Ishikawa (cell line): ENCODE measurements around the gene RYR2.

Experiments
- NFIC ChIP-seq: IDR thresholded peaks from 2 replicates; pipeline ENCODE4 v1.6.1; 2012
- TEAD4 ChIP-seq: IDR thresholded peaks from 2 replicates; pipeline ENCODE4 v1.6.1; 2012

DNA sequence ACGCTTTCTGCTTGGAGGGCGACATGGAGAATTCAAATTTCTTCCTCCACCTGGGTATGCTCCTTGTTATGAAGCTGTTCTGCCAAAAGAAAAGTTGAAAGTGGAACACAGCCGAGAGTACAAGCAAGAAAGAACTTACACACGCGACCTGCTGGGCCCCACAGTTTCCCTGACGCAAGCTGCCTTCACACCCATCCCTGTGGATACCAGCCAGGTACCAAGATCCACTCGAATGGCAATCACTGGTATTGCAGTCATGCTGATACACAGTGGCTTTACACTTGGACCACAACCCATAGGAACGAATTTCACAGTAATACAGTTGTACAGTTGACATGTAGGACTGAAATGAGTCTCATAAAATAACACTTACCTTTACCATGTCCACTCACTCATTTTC is 461.3 kb downstream of the RYR2 start:
- TF ChIP-seq NFIC, result no peak
- no peak for TF ChIP-seq TEAD4
